Brain pericyte (primary cell): ENCODE measurements around the gene PTPRN2.

Experiments used
- DNase-seq: peaks from one replicate; pipeline ENCODE4 v3.0.0-alpha.2; 2012; ENCODE audit warnings: low read depth, low spot score

PTPRN2 gene

DNA sequence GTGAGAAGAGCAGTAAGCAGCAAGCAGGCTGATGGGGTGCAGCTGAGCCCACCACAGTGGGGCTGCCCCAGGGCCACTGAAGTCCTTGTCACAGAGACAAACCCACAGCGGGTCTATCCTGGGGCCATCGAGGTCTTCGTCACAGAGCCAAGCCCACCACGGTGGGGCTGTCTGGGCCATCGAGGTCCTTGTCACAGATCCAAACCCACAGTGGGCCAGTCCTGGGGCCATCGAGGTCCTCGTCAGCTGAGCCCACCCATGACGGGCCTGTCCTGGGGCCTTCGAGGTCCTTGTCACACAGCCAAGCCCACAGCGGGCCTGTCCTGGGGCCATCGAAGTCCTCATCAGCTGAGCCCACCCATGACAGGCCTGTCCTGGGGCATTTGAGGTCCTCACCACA, 700.9 kb downstream of the PTPRN2 start:
- DNase-seq, result no peak

DNA sequence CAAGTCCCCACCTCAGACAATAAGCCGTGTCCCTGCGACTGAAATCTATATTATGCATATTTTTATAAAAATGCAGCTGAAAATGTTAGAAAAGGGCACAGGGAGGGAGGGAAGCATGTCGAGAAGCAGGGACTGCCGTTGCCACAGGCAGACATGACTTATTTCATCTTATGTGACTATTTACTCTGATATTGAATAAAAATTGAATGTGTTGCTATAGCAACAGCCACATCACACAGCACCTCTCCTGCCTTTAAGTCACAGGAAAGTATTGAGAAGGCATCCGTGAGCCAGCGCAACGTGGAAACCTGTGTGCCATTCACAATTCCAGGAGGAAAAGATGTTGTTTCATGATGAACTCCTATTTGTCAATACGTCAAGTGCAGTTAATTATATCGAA, 701.4 kb downstream of the PTPRN2 start:
- DNase-seq, result no peak

DNA sequence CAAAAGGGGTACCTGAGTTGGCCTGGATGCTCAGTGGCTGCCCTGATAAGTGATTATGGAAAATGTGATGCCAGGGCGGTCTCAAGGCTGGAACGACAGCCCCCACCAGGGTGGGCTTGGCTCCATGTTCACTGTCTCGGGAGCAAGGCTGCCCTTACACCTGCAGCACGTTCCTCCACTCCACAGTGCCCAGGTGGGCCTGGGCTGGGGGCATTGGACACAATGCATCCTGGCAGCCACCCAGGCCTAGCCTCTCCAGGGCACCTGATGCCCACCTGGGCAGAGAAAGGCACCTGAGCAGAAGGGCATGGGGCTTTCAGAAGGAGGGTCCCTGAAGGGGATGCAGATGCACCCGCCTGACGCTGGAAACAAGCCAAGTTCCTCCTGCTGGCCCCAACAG, 702.5 kb downstream of the PTPRN2 start:
- DNase-seq, result no peak

DNA sequence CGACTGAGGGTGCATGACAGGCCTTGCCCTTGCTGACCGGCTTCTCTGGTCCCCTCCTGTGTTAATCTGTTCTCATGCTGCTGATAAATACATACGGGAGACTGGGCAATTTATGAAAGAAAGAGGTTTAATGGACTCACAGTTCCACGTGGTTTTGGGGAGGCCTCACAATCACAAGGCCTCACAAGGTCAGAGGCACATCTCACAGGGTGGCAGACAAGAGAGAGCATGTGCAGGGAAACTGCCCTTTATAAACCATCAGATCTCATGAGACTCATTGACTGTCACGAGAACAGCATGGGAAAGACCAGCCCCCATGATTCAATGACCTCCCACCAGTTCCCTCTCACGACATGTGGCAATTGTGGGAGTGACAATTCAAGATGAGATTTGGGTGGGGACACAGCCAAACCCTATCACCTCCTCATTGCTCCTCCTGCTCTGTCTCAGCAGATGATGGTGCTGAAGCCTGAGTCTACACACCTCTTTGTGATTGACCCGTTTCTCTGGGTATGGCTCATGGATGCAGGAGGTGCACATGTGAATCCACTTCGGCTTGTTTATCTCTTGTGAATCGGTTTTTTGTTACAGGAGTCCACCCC, 703.1 kb downstream of the PTPRN2 start:
- DNase-seq, result no peak

DNA sequence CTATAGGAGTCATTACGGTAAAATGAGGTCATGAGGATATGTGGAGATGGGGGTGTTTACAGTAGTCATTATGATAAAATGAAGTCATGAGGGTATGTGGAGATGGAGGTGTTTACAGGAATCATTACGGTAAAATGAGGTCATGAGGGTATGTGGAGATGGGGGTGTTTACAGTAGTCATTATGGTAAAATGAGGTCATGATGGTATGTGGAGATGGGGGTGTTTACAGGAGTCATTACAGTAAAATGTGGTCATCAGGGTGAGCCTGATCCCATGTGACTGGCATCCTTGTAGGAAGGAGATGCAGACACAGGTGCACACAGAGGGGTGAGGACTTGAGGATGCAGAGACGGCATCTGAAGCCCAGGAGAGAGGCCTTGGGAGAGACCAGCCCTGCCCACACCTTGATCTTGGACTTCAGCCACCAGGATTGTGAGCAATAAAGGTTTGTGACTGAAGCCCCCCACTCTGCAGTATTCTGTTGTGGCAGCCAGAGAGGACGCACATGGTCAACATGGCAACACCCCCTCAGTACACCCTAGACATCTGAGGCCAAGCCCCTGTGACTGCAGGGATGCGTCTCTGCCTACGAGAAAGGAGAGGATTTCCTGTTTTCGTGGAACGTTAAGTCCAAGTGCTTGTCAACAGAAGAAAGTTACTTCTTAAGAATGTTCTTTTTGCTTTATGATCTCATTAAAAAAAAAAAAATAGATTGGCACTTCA, 706.4 kb downstream of the PTPRN2 start:
- DNase-seq, result no peak

DNA sequence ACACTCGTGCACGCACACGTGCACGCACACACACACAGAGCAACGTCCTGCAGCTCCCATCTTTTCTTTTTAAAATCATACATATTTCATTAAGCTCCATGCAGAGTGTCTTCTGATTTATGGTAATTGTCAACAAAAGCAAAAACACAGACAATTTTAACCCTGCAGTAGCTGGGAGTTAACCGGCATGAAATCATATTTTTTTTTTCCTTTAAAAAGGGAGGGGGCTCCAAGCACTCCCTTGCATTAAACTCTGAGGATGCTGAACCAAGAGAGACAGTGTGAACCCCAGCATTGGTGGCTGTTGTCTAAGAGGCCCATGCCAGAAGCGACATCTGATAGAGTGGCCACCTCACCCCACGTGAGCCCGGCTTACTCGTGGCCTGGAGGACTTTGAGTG, 708.2 kb downstream of the PTPRN2 start:
- DNase-seq, result no peak

DNA sequence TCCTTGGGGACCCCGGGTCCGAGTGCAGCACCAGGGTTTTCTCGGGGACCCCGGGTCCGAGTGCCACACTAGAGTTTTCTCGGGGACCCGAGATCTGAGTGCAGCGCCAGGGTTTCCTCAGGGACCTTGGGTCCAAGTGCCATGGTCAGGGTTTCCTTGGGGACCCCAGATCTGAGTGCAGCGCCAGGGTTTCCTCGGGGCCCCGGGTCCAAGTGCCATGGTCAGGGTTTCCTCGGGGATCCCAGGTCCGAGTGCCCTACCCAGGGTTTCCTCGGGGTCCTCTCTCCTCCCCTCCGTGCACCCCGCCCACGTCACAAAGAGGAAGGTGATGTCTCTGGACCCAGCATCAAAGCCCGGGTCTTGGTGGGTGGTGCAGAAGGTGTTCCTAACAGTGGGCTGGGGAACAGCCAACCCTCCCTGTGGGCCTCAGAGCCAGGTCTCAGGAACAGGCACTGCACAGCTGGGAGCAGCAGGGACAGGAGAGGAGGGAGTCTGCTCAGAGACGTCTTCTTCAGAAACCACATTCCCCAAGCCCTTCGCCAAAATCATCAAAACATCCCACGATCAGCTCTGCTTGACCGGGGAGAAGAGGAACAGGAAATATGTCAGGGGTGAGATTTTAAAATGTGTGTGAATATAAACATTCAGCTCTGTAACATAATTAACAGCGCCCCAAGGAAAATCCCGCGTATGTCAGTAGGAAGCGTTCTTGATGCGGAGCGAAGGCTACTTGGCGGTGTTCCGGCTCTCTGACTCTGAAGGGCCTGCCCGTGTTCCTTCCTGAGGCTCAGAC, 710.1 kb downstream of the PTPRN2 start:
- DNase-seq, result no peak

DNA sequence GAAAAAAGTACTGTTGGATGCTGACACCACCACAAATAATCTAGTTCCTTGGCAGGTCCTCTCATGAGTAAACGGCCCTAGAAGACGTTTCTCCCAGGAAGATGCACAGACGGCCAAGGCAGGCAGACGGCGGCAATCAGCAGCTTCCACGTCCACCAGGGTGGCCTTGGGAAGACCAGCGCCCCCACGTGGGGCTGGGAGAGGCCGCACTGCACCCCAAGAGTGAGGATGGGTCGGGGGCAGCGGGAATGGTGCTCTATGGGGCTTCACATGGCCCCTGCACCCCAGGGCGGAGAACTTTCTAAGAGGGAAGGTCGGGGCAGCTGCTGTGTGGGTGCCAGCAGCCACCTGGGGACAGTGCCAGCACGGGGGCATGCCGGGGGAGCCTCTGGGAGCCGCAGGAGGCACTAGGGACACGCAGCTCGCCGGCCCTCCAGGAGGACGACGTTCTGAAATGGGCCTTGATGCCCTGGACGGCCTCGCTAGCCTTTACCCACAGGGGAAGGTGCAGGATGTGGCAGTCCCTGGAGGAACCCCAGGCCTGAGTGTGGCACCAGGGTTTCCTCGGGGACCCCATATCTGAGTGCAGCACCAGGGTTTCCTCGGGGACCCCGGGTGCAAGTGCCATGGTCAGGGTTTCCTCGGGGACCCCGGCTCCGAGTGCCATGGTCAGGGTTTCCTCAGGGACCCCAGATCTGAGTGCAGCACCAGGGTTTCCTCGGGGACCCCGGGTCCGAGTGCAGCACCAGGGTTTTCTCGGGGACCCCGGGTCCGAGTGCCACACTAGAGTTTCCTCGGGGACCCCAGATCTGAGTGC, 710.9 kb downstream of the PTPRN2 start:
- DNase-seq, result no peak

DNA sequence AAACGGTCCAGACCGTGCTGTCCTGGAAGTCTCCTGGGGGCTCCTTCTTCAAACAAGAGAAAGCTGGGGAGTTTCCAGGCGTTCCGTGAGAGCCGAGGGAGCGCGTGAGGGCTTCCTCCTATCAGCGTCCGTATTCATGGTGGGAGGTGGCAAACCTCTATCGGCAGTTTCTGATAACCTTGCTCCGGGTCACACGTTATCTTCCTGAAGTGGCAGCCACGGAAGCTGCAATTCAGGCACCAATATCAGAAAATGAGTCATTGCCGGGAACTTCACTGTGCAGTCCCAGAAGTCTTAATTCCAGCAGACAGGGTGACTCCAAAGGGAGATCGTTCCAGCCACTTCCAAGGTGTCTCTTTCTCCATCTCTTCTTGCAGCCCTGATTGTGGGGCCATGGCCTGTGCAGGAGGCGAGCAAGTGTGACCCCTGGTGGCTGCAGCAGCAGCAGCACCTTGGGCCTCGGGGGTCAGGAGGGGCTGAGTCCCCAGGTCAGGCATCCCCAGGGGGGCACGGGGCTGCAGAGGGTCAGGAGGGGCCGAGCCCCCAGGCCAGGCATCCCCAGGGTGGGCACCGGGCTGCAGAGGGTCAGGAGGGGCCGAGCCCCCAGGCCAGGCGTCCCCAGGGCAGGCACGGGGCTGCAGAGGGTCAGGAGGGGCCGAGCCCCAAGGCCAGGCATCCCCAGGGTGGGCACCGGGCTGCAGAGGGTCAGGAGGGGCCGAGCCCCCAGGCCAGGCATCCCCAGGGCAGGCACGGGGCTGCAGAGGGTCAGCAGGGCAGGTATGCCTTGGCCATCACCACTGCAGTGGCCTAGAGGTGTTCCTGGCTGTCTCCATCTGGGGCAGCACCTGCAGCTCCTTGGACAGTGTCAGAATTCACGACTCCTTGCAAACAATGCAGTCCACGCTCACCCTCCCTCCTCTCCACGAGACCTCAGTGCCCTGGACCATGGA, 712.1 kb downstream of the PTPRN2 start:
- DNase-seq, result no peak

DNA sequence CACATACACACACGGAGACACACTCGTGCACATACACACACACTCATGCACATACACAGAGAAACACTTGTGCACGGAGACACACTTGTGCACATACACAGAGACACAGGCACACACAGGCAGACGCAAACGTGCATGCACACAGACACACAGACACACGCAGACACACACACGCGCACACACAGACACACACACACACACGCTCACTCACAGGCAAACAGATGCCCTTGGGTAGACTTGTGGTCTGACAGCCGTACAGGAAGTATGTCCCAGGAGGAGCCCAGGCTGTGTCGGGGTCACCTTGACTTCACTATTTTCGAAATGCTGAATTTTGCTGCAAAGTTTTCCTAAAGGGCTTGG, 712.8 kb downstream of the PTPRN2 start:
- DNase-seq, result no peak

DNA sequence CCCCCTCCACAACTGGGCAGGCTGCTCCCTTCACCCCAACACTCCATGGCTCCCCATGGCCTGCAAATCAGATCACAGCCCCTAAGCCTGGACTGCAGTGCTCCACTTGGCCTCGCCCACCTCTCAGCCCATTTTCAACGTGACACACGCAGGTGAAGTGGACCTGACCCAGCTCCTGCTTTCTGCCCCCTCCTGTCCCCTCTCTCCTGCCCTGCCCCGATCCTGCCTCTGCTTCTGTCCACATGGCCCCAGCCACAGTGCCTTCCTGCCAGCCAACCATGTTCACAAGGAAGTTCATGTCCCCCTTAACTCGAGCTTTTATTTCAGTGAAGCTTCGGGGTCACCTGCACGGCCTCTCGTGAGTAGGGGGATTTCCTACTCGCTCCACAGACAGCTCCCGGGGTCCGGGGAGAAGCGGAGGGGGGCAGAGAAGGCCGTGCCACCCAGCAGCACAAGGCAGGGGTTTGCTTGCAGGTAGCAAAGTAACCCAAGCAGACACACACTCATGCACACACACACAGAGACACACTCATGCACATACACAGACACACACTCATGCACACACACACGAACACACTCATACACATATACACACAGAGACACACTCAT, 713.3 kb downstream of the PTPRN2 start:
- DNase-seq, result no peak

DNA sequence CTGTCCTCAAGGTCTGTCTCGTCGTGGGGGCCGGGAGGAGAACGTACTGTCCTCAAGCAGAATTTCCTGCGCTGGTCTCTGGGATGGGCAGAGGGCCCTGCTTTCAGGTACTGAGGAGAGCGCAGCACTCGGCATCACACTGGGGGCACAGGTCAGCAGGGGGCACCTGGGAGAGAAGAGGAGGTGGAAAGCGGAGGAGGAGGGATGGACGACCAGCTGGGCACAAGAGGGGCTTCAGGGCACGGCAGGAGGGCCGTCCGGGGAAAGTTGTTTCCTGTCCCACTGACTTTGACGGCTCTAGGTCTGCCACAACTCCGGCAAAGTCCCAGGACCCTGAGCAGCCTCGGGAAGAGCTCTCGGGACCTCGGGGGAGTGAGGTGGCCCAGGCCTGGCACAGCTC, 714.0 kb downstream of the PTPRN2 start:
- DNase-seq, result no peak

DNA sequence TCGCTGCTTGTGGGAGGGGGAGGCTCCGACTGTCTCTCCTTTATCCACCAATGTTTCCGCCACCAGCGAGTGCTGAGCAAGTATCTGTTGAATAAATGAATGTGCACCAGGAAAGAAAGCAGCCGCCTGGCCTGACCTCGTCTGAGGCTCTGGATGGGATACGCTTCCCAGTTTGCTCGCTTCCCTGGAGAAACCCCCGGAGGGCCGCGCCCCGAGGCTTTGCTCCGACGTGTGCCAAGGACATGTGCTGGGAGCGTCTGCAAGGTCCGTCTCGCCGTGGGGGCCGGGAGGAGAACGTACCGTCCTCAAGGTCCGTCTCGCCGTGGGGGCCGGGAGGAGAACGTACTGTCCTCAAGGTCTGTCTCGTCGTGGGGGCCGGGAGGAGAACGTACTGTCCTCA, 714.4 kb downstream of the PTPRN2 start:
- no peak for DNase-seq

DNA sequence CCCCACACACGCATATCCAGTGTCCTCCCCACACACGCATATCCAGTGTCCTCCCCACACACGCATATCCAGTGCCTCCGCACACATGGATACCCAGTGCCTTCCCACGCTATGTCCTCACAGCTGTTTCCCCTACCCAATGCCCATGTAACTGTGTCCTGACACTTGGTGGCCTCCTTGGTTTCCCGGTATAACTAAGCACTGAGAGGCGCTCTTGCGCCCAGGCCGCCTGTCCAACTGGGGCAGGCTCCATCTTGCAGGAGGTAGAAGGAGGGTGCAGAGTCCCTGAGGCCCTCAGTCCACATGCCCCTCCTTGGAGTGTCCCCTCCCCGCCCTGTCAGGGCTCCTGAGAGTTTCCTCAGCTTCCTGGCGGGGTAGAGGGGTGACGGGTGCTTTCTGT, 715.2 kb downstream of the PTPRN2 start:
- DNase-seq, result no peak

DNA sequence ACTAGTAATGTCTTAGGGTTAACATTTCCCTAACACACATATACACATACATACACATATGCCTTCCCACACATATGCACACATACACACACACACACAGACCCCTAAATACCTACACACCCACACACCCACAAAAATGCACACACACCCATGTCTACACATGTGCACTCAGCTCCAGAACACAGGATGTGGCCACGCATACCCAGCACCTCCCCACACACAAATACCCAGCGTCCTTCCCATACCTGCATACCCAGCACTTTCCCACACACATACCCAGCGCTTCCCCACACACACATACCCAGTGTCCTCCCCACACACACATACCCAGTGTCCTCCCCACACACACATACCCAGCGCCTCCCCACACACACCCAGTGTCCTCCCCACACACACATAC, 715.9 kb downstream of the PTPRN2 start:
- DNase-seq, result no peak

DNA sequence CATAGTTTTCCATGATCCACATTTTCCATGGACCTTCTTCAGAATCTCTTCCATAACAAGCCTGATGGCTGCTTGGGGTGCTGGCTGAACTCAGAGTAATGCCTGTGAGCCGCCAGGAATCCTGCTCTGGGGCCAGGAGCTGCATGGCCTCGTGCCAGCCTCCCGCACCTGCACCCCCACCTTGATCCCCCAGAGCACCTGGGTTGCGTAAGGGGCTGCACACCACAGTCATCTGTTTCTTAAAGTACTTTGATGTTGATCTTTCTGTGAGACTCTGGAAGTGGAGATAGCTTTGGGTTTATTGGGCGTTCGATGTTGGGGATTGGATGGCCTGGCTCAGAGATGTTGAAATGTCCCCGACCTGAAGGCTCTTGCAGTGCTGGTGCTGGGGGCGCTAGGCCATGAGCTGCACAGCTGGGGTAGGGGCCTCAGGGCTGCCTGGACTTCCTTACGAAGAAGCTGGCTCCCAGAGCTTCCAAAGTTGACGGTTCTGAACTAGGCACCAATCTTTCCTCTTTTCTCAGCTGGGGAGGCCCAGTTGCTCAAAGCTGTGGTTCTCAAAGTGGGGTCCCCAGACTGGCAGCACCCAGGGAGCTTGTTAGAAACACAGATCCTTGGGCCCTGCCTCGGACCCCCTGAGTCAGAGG, 716.9 kb downstream of the PTPRN2 start:
- no peak for DNase-seq

DNA sequence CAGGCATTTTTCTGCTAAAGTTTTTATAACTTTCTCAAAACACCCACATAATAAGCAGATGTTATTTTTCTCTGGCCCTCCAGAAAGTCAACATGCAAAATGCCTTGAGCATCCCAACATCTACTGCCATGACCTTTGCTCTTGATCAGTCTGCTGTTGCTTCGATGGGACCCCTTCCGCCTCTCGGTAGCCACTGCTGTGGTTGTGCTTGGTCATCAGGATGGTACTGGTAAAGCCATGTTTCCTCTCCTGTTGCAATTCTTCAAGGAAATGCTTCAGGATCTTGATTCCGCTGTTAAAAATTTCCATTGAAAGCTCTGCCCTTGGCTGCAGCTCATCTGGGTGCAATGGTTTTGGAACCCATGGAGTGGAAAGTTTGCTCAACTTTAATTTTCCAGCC, 717.8 kb downstream of the PTPRN2 start:
- no peak for DNase-seq

DNA sequence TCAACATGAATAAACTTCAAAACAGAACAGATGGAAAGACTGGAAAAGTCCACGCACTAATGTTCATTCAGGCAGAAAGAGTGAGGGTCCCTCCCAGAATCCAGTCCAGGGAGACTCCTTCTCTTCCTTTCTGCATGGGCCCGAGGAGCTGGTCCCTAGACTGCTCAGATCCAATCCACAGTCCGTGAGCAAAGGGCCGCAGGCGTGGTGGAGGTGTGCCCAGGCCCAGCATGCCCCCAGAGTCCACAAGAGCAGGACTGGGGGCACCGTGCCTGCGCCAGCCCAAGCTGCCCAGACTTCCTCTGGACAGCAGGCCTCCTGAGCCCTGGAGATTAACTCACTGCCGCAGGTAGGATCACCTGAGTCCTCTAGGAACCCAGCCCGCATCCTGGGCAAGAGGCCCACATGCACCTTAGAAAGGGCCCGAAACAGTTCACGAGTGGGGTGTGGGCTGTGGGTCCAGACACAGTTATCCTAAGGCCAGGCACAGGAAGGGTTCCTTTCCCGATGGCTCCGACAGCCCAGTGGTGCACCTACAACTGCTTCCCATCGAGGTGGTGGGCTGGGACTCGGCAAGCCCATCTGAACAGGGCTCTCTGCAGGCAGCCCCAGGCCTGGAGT, 719.8 kb downstream of the PTPRN2 start:
- DNase-seq, result no peak

DNA sequence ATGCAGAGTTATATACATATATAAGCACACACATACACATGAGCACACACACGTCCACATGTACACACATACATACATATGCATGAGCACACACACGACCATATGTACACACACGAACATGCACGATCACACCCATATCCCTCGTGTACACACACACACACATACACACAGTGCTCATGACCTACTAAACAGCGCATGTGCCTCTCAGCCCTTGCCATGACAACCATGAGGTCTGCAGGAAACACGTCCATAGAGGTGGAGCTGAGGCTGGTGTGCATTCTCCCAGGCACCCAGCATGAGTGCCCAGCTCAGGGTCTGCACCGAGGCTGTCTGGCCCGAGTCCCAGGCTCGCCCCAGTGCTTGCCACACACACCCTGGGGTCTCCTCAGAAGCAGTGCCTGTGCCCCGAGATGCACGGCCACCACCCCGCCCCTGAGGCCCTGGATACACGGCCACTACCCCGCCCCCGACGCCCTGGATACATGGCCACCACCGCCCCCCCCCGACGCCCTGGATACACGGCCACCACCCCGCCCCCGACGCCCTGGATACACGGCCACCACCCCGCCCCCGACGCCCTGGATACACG, 721.2 kb downstream of the PTPRN2 start:
- no peak for DNase-seq
